ENCODE data around the gene PRKCB. TPM values are rescaled to one million over a fixed set of nuclear protein-coding genes. Genes with fewer than 3 reads are reported as not detected.

The PRKCB gene
- total RNA-seq, 1 donor from 2014 or later, result 24.1 TPM

GRCh38 chr16:24085666-24086065 lies 249.9 kb downstream of the PRKCB start:
- intact Hi-C loops (cut with DNase I), result no loop called here
- Histone ChIP-seq H3K4me3 (no peak overlapping the region), H3K27ac (no peak overlapping the region), H3K36me3 (no peaks in the 10 kb centered on the region), H3K9me3 (no peaks in the 10 kb centered on the region), H3K27me3 (ENCODE audit: low read depth) (no peaks in the 10 kb centered on the region), H3K4me1 (no peaks in the 10 kb centered on the region)
- ATAC-seq (peak in 1 of 2 donors; percentile 48), DNase-seq (no peak)
- no peak for TF ChIP-seq CTCF (IDR thresholded peaks at IDR 0.05)

- H3K4me3 ChIP-seq, result no peak overlapping the region
- no peak overlapping the region for H3K27ac ChIP-seq
- no peaks in the 10 kb centered on the region for H3K36me3 ChIP-seq
- intact Hi-C loops (cut with DNase I), result no loop called here
- no peaks in the 10 kb centered on the region for H3K4me1 ChIP-seq
- H3K27me3 ChIP-seq (ENCODE audit: low read depth), result no peaks in the 10 kb centered on the region
- no peak for DNase-seq
- ATAC-seq, result no peak
- TF ChIP-seq CTCF (IDR thresholded peaks at IDR 0.05), result no peak
- H3K9me3 ChIP-seq, result peaks cover 7% of the 10 kb centered on the region
Observed at GRCh38 chr16:24087891-24088410, 252.2 kb downstream of the PRKCB start.

GRCh38 chr16:24088767-24089166 lies 253.0 kb downstream of the PRKCB start:
- Histone ChIP-seq H3K36me3 (peaks cover 4% of the 10 kb centered on the region), H3K4me3 (no peak overlapping the region), H3K27ac (no peak overlapping the region), H3K9me3 (peaks cover 7% of the 10 kb centered on the region), H3K4me1 (no peaks in the 10 kb centered on the region), H3K27me3 (ENCODE audit: low read depth) (no peaks in the 10 kb centered on the region)
- no peak for TF ChIP-seq CTCF (IDR thresholded peaks at IDR 0.05)
- intact Hi-C loops (cut with DNase I), result no loop called here
- no peak for DNase-seq
- no peak for ATAC-seq

GRCh38 chr16:24091125-24091524 lies 255.3 kb downstream of the PRKCB start:
- TF ChIP-seq CTCF (IDR thresholded peaks at IDR 0.05), result no peak
- no peaks in the 10 kb centered on the region for H3K4me1 ChIP-seq
- intact Hi-C loops (cut with DNase I), result no loop called here
- H3K27ac ChIP-seq, result no peak overlapping the region
- no peak for ATAC-seq
- peaks cover 9% of the 10 kb centered on the region for H3K36me3 ChIP-seq
- H3K9me3 ChIP-seq, result peaks cover 7% of the 10 kb centered on the region
- no peaks in the 10 kb centered on the region for H3K27me3 ChIP-seq (ENCODE audit: low read depth)
- DNase-seq, result no peak
- no peak overlapping the region for H3K4me3 ChIP-seq

- peaks cover 9% of the 10 kb centered on the region for H3K36me3 ChIP-seq
- ATAC-seq (no peak), DNase-seq (no peak)
- H3K9me3 ChIP-seq, result peaks cover 7% of the 10 kb centered on the region
- no peak for TF ChIP-seq CTCF (IDR thresholded peaks at IDR 0.05)
- H3K4me3 ChIP-seq, result no peak overlapping the region
- H3K4me1 ChIP-seq, result no peaks in the 10 kb centered on the region
- intact Hi-C loops (cut with DNase I), result no loop called here
- H3K27me3 ChIP-seq (ENCODE audit: low read depth), result no peaks in the 10 kb centered on the region
- H3K27ac ChIP-seq, result no peak overlapping the region
Observed at GRCh38 chr16:24093049-24093448, 257.3 kb downstream of the PRKCB start.

GRCh38 chr16:24094660-24095059 lies 258.9 kb downstream of the PRKCB start:
- peaks cover 9% of the 10 kb centered on the region for H3K36me3 ChIP-seq
- H3K27me3 ChIP-seq (ENCODE audit: low read depth), result no peaks in the 10 kb centered on the region
- ATAC-seq, result no peak
- H3K27ac ChIP-seq, result no peak overlapping the region
- intact Hi-C loops (cut with DNase I), result no loop called here
- no peak for TF ChIP-seq CTCF (IDR thresholded peaks at IDR 0.05)
- no peaks in the 10 kb centered on the region for H3K4me1 ChIP-seq
- no peak for DNase-seq
- H3K9me3 ChIP-seq, result peaks cover 7% of the 10 kb centered on the region
- H3K4me3 ChIP-seq, result no peak overlapping the region
